ENCODE results near the gene DCLRE1A.

GRCh38 chr10:113869789-113870188, 15.9 kb upstream of the DCLRE1A start:
- TF ChIP-seq CTCF (IDR thresholded peaks at IDR 0.05; ENCODE audit: borderline replicate concordance, extremely low read depth, low read length, poor library complexity, severe bottlenecking) (no peak), EZH2 (IDR thresholded peaks at IDR 0.05; ENCODE audit: borderline replicate concordance, low read depth, low read length, severe bottlenecking) (no peak)

Data from DND-41 (cell line).